Activated B cell treated with CpG ODN at 0.5 μM for 24 hours (primary cell): Measurements from ENCODE around the gene WDR43. TPM values are rescaled to one million over a fixed set of nuclear protein-coding genes. Genes with fewer than 3 reads are reported as not detected.

Experiments used
- ATAC-seq: fragments of 200-7000 bp; cut with Tn5 transposase; one replicate; pipeline ENCODE4 v1.10.0; 2021; ENCODE audit warnings: low read depth, mild to moderate bottlenecking, moderate library complexity
- CTCF ChIA-PET: fragments of 350-600 bp; sonication (Branson Sonifier 250); formaldehyde crosslinking; loops from one replicate; lab custom pipeline; 2021; ENCODE audit warnings: antibody characterized with exemption; lab: Charles Lee
- POLR2A ChIA-PET: fragments of 350-600 bp; sonication (Branson Sonifier 250); formaldehyde crosslinking; loops from one replicate; lab custom pipeline; 2021; ENCODE audit warnings: antibody characterized with exemption; lab: Charles Lee
- DNase-seq: peaks from one replicate; pipeline ENCODE4 v3.0.0; 2022
- H3K27ac Mint-ChIP-seq: one replicate; pipeline ENCODE4 v1.8.0; 2020; ENCODE audit warnings: mixed read lengths
- H3K27me3 Mint-ChIP-seq: one replicate; pipeline ENCODE4 v1.8.0; 2021; ENCODE audit warnings: mixed read lengths
- H3K36me3 Mint-ChIP-seq: one replicate; pipeline ENCODE4 v1.8.0; 2021; ENCODE audit warnings: low read depth, mixed read lengths
- H3K4me1 Mint-ChIP-seq: one replicate; pipeline ENCODE4 v1.8.0; 2021; ENCODE audit warnings: mixed read lengths
- H3K4me3 Mint-ChIP-seq: one replicate; pipeline ENCODE4 v1.8.0; 2020; ENCODE audit warnings: mild to moderate bottlenecking, mixed read lengths
- H3K9me3 Mint-ChIP-seq: one replicate; pipeline ENCODE4 v1.8.0; 2020; ENCODE audit warnings: mixed read lengths
- intact Hi-C: fragments of 100-400 bp; cut with micrococcal nuclease; formaldehyde crosslinking; loops from one replicate; pipeline ENCODE4 v1.15.1; 2024
- total RNA-seq: library from RNA; stranded (reverse); gene quantifications from 2 replicates; pipeline ENCODE4 v1.2.3, GENCODE V29; 2022
- TF ChIP-seq, protein P1 (sequence below): fragments of 200-600 bp; IDR thresholded peaks from one replicate; pipeline ENCODE4 v1.8.0; 2022; ENCODE audit warnings: antibody characterized with exemption, mild to moderate bottlenecking

The WDR43 gene
- total RNA-seq, 1 donor from 2014 or later: 98.8 TPM

DNA sequence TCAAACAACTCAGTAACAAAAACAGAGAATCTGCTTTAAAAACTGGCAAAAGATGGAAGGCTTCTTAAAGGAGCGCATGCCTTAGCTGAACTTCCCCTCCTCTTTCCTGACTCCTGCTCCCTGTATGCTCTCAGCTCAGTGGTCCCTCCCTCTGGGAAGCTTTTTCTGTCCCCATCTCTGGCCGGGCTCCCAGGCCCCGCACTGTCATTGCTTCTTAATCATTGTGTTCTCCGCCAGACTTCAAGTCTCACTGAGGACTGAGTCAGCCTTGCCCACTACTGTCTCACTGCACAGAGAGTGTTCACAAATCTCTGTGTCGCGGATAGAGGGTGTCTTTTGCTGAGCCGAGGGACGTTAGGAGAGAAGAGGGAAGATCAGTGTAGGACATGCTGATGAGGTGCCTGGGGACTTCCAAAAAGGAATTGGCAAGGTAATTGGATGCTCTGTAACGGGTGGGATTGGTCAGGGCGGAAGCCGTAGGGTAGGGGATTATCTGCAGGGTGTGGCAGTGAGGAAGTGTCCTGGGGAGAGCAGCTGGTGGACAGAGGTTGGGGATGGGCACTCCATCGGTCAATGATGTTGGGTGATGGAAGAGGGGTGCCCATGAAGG lies 102.9 kb downstream of the WDR43 start:
- Mint-ChIP-seq H3K36me3 (no peaks in the 10 kb centered on the region), H3K4me1 (peaks cover 11% of the 10 kb centered on the region), H3K27ac (no peak overlapping the region), H3K4me3 (no peak overlapping the region), H3K27me3 (no peaks in the 10 kb centered on the region), H3K9me3 (no peaks in the 10 kb centered on the region)
- ATAC-seq (no peak), DNase-seq (no peak)
- ChIA-PET POLR2A (no interaction called here), CTCF (no interaction called here)
- intact Hi-C loops: no loop called here
- TF ChIP-seq, protein P1, sequence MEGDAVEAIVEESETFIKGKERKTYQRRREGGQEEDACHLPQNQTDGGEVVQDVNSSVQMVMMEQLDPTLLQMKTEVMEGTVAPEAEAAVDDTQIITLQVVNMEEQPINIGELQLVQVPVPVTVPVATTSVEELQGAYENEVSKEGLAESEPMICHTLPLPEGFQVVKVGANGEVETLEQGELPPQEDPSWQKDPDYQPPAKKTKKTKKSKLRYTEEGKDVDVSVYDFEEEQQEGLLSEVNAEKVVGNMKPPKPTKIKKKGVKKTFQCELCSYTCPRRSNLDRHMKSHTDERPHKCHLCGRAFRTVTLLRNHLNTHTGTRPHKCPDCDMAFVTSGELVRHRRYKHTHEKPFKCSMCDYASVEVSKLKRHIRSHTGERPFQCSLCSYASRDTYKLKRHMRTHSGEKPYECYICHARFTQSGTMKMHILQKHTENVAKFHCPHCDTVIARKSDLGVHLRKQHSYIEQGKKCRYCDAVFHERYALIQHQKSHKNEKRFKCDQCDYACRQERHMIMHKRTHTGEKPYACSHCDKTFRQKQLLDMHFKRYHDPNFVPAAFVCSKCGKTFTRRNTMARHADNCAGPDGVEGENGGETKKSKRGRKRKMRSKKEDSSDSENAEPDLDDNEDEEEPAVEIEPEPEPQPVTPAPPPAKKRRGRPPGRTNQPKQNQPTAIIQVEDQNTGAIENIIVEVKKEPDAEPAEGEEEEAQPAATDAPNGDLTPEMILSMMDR: no peak

Other genes starting within 250 kb of the WDR43 start
- 130 and 135 TPM in 2 replicates for gene PPP1CB, start 142.8 kb upstream of the WDR43 start, total RNA-seq
- gene SPDYA, start 83.8 kb upstream of the WDR43 start, total RNA-seq: 1.6 and 2.1 TPM in 2 replicates
- gene TRMT61B, start 24.4 kb upstream of the WDR43 start, total RNA-seq: 16.8 and 18.0 TPM in 2 replicates
- gene TOGARAM2, start 86.6 kb downstream of the WDR43 start, total RNA-seq: 0.22 TPM in 1 of 2 replicates, not detected in the other
- gene PCARE, start 179.9 kb downstream of the WDR43 start, total RNA-seq: not detected in 2 replicates
- 5.7 and 5.8 TPM in 2 replicates for gene CLIP4, start 220.7 kb downstream of the WDR43 start, total RNA-seq